KOPT-K1 (cell line): Measurements from ENCODE around the gene APLNR.

Experiments
- H3K27ac ChIP-seq: fragments of 200-600 bp; sonication (generic); 2 replicates; pipeline ENCODE4 v1.5.1; 2016; ENCODE audit warnings: antibody characterized with exemption, mild to moderate bottlenecking, low read depth, low read length; ENCODE audit not compliant: poor library complexity, severe bottlenecking
- H3K36me3 ChIP-seq: fragments of 200-600 bp; sonication (generic); 2 replicates; pipeline ENCODE4 v1.5.1; 2017; ENCODE audit warnings: antibody characterized with exemption, mild to moderate bottlenecking, low read length, moderate library complexity; ENCODE audit not compliant: insufficient read depth
- H3K9me3 ChIP-seq: fragments of 200-600 bp; sonication (generic); 2 replicates; pipeline ENCODE4 v1.5.1; 2017; ENCODE audit warnings: antibody characterized with exemption, low read length, mild to moderate bottlenecking; ENCODE audit not compliant: insufficient read depth, poor library complexity, severe bottlenecking

The APLNR gene

GRCh38 chr11:57262157-57262556 is 25.1 kb upstream of the APLNR start:
- H3K9me3 ChIP-seq, result peaks cover 15% of the 10 kb centered on the region
- H3K36me3 ChIP-seq, result no peaks in the 10 kb centered on the region
- no peak overlapping the region for H3K27ac ChIP-seq

GRCh38 chr11:57260937-57261783 is 24.1 kb upstream of the APLNR start:
- H3K36me3 ChIP-seq, result no peaks in the 10 kb centered on the region
- H3K9me3 ChIP-seq, result peaks cover 9% of the 10 kb centered on the region
- H3K27ac ChIP-seq, result no peak overlapping the region

- Histone ChIP-seq H3K9me3 (no peaks in the 10 kb centered on the region), H3K27ac (no peak overlapping the region)
These were observed 19.1 kb upstream of the APLNR start for GRCh38 chr11:57256119-57256518.

GRCh38 chr11:57255618-57256017 is 18.6 kb upstream of the APLNR start:
- H3K36me3 ChIP-seq, result no peaks in the 10 kb centered on the region
- H3K9me3 ChIP-seq, result no peaks in the 10 kb centered on the region
- H3K27ac ChIP-seq, result no peak overlapping the region

More at GRCh38 chr11:57256119-57256518, 19.1 kb upstream of the APLNR start:
- no peaks in the 10 kb centered on the region for H3K36me3 ChIP-seq

- Histone ChIP-seq H3K27ac (no peak overlapping the region), H3K9me3 (no peaks in the 10 kb centered on the region), H3K36me3 (no peaks in the 10 kb centered on the region)
These were observed 17.6 kb upstream of the APLNR start for GRCh38 chr11:57254631-57255030.

- Histone ChIP-seq H3K27ac (no peak overlapping the region), H3K9me3 (no peaks in the 10 kb centered on the region), H3K36me3 (no peaks in the 10 kb centered on the region)
These were observed 14.5 kb upstream of the APLNR start for GRCh38 chr11:57251491-57252104.

- Histone ChIP-seq H3K36me3 (no peaks in the 10 kb centered on the region), H3K27ac (no peak overlapping the region), H3K9me3 (no peaks in the 10 kb centered on the region)
These were observed 14.0 kb upstream of the APLNR start for GRCh38 chr11:57251037-57251436.

- Histone ChIP-seq H3K36me3 (no peaks in the 10 kb centered on the region), H3K9me3 (no peaks in the 10 kb centered on the region), H3K27ac (no peak overlapping the region)
These were observed 12.6 kb upstream of the APLNR start for GRCh38 chr11:57249384-57250319.

- no peaks in the 10 kb centered on the region for H3K9me3 ChIP-seq
- H3K36me3 ChIP-seq, result no peaks in the 10 kb centered on the region
- H3K27ac ChIP-seq, result no peak overlapping the region
These were observed 11.8 kb upstream of the APLNR start for GRCh38 chr11:57248780-57249383.

GRCh38 chr11:57244911-57245310 is 7.9 kb upstream of the APLNR start:
- Histone ChIP-seq H3K27ac (no peak overlapping the region), H3K9me3 (no peaks in the 10 kb centered on the region), H3K36me3 (no peaks in the 10 kb centered on the region)

- no peak overlapping the region for H3K27ac ChIP-seq
- no peaks in the 10 kb centered on the region for H3K36me3 ChIP-seq
- H3K9me3 ChIP-seq, result no peaks in the 10 kb centered on the region
These were observed 4.4 kb upstream of the APLNR start for GRCh38 chr11:57241353-57241972.

GRCh38 chr11:57240757-57241156 is 3.7 kb upstream of the APLNR start:
- Histone ChIP-seq H3K27ac (no peak overlapping the region), H3K9me3 (no peaks in the 10 kb centered on the region), H3K36me3 (no peaks in the 10 kb centered on the region)

GRCh38 chr11:57240007-57240406 is 3.0 kb upstream of the APLNR start:
- H3K36me3 ChIP-seq, result no peaks in the 10 kb centered on the region
- H3K9me3 ChIP-seq, result no peaks in the 10 kb centered on the region
- no peak overlapping the region for H3K27ac ChIP-seq

- no peaks in the 10 kb centered on the region for H3K36me3 ChIP-seq
- H3K9me3 ChIP-seq, result no peaks in the 10 kb centered on the region
- H3K27ac ChIP-seq, result no peak overlapping the region
These were observed 2.3 kb upstream of the APLNR start for GRCh38 chr11:57239348-57239747.
